Liver (tissue), 3 donors: Measurements from ENCODE around the gene ERVK3-1.

Experiments
- ATF3 ChIP-seq: IDR thresholded peaks from 2 replicates; pipeline ENCODE4 v1.6.1; 2016; ENCODE audit warnings: antibody characterized with exemption
- CTCF ChIP-seq: fragments of 150-350 bp; IDR thresholded peaks from 2 replicates; pipeline ENCODE4 v1.5.1; 2017; ENCODE audit warnings: improper control_type of control experiment, low read depth, low read length; ENCODE audit not compliant: missing input control
- GABPA ChIP-seq, 2 donors: IDR thresholded peaks in 1 of 2; conservative IDR thresholded peaks in 1 of 2; 2 replicates each; pipeline ENCODE4 v1.6.1; 2016; ENCODE audit warnings: antibody characterized with exemption in 2 of 2, mild to moderate bottlenecking in 1 of 2, moderate library complexity in 1 of 2
- JUND ChIP-seq, 2 donors: IDR thresholded peaks; 2 replicates each; pipeline ENCODE4 v1.6.1; 2016; ENCODE audit warnings: antibody characterized with exemption in 2 of 2
- MAX ChIP-seq: IDR thresholded peaks from 2 replicates; pipeline ENCODE4 v1.6.1; 2016; ENCODE audit warnings: antibody characterized with exemption
- REST ChIP-seq: IDR thresholded peaks from 2 replicates; pipeline ENCODE4 v1.6.1; 2016; ENCODE audit warnings: antibody characterized with exemption, mild to moderate bottlenecking
- YY1 ChIP-seq: IDR thresholded peaks from 2 replicates; pipeline ENCODE4 v1.6.1; 2016; ENCODE audit warnings: antibody characterized with exemption, mild to moderate bottlenecking
- donor health status: healthy.
- donor health status: healthy.

GRCh38 chr19:58336820-58337219 is 31.6 kb downstream of the ERVK3-1 start:
- TF ChIP-seq CTCF (no peak), GABPA (IDR thresholded peaks at IDR 0.05 in 1 of 2, conservative IDR thresholded peaks at IDR 0.05 in 1 of 2) (peak in 1 of 2 donors; percentile 35), REST (peak; percentile 23), JUND (IDR thresholded peaks at IDR 0.05) (peak in 1 of 2 donors; percentile 34), MAX (no peak), YY1 (no peak), ATF3 (no peak)
